KBM-7 (cell line): ENCODE measurements around the gene HAUS6.
A peak's percentile ranks its signal among the peaks of the same experiment; 100 is the strongest.
"Not testable (repeated sequence)": the region's sequence is repeated elsewhere in the genome, so short reads cannot be mapped to it uniquely, and the experiment has no call there.

Experiments used
- DNase-seq: peaks from one replicate; pipeline ENCODE4 v3.0.0-alpha.2; 2015
- in situ Hi-C: fragments of 300-500 bp; cut with MboI; formaldehyde crosslinking; loops from 2 replicates; pipeline ENCODE4 v1.14.3; 2020; ENCODE audit warnings: low sequenced_read_pairs, low pct_unique_long_range_greater_than_20kb, mixed read lengths

The HAUS6 gene

GRCh38 chr9:19102631-19103345 is at the start of gene HAUS6:
TSS of gene HAUS6 (minus strand) at chr9:19102904. CDS start at chr9:19102651, 253 bp downstream.
- DNase-seq: peak; percentile 98
- in situ Hi-C loops: no loop called here

- DNase-seq, in situ Hi-C loops: not testable (repeated sequence)
Observed at GRCh38 chr9:19152160-19152498, 49.4 kb upstream of the HAUS6 start.

- DNase-seq: no peak
- in situ Hi-C loops: no loop called here
Observed at GRCh38 chr9:19151425-19152159, 48.9 kb upstream of the HAUS6 start.

- in situ Hi-C loops: no loop called here
- DNase-seq: no peak
Observed at GRCh38 chr9:19149230-19149629, 46.5 kb upstream of the HAUS6 start.

- DNase-seq: no peak
- in situ Hi-C loops: no loop called here
Observed at GRCh38 chr9:19148187-19148586, 45.5 kb upstream of the HAUS6 start.

GRCh38 chr9:19146441-19147024 is 43.8 kb upstream of the HAUS6 start:
- no peak for DNase-seq
- in situ Hi-C loops: no loop called here

GRCh38 chr9:19145881-19146280 is 43.2 kb upstream of the HAUS6 start:
- peak; percentile 72 for DNase-seq
- in situ Hi-C loops: no loop called here

- no peak for DNase-seq
- in situ Hi-C loops: no loop called here
Observed at GRCh38 chr9:19140259-19140658, 37.6 kb upstream of the HAUS6 start.

GRCh38 chr9:19138084-19138483 is 35.4 kb upstream of the HAUS6 start:
- in situ Hi-C loops: no loop called here
- no peak for DNase-seq

GRCh38 chr9:19137282-19137681 is 34.6 kb upstream of the HAUS6 start:
- no peak for DNase-seq
- in situ Hi-C loops: no loop called here

GRCh38 chr9:19136129-19136528 is 33.4 kb upstream of the HAUS6 start:
- DNase-seq: no peak
- in situ Hi-C loops: no loop called here

GRCh38 chr9:19133549-19134345 is 31.0 kb upstream of the HAUS6 start:
- in situ Hi-C loops: no loop called here
- DNase-seq: no peak

GRCh38 chr9:19130436-19130835 is 27.7 kb upstream of the HAUS6 start:
- DNase-seq: no peak
- in situ Hi-C loops: no loop called here

- DNase-seq: no peak
- in situ Hi-C loops: no loop called here
Observed at GRCh38 chr9:19127871-19128500, 25.3 kb upstream of the HAUS6 start.

GRCh38 chr9:19124430-19124793 is 21.7 kb upstream of the HAUS6 start:
- in situ Hi-C loops: no loop called here
- DNase-seq: no peak

GRCh38 chr9:19122490-19123042 is 19.9 kb upstream of the HAUS6 start:
- no peak for DNase-seq
- in situ Hi-C loops: no loop called here

- DNase-seq: no peak
- in situ Hi-C loops: no loop called here
Observed at GRCh38 chr9:19120877-19121276, 18.2 kb upstream of the HAUS6 start.

- in situ Hi-C loops: no loop called here
Observed at GRCh38 chr9:19119801-19120440, 17.2 kb upstream of the HAUS6 start.

GRCh38 chr9:19119246-19119645 is 16.5 kb upstream of the HAUS6 start:
- DNase-seq: peak; percentile 51
- in situ Hi-C loops: no loop called here

More at GRCh38 chr9:19119801-19120440, 17.2 kb upstream of the HAUS6 start:
- DNase-seq: no peak
